Raji (cell line): ENCODE results near the gene NAP1L5.

Source experiments
- POLR2A ChIP-seq: IDR thresholded peaks from 2 replicates; pipeline ENCODE4 v1.6.1; 2011; ENCODE audit warnings: low read depth, low read length, control low read depth; ENCODE audit not compliant: insufficient read depth

Gene NAP1L5

GRCh38 chr4:88705223-88705622 is 7.6 kb upstream of the NAP1L5 start:
- no peak for TF ChIP-seq POLR2A

GRCh38 chr4:88702782-88703181 is 5.2 kb upstream of the NAP1L5 start:
- TF ChIP-seq POLR2A = no peak

- TF ChIP-seq POLR2A = no peak
Measured at GRCh38 chr4:88698519-88698918, 890 bp upstream of the NAP1L5 start.

GRCh38 chr4:88697141-88697540 is 488 bp downstream of the NAP1L5 start:
- TF ChIP-seq POLR2A = no peak

GRCh38 chr4:88696630-88697029 is 999 bp downstream of the NAP1L5 start:
- TF ChIP-seq POLR2A = no peak

GRCh38 chr4:88693792-88694191 is 3.8 kb downstream of the NAP1L5 start:
- no peak for TF ChIP-seq POLR2A

- TF ChIP-seq POLR2A = no peak
Measured at GRCh38 chr4:88690355-88690754, 7.3 kb downstream of the NAP1L5 start.

- TF ChIP-seq POLR2A = no peak
Measured at GRCh38 chr4:88681209-88681608, 16.4 kb downstream of the NAP1L5 start.

- no peak for TF ChIP-seq POLR2A
Measured at GRCh38 chr4:88675543-88675942, 22.1 kb downstream of the NAP1L5 start.

- TF ChIP-seq POLR2A = no peak
Measured at GRCh38 chr4:88674979-88675378, 22.6 kb downstream of the NAP1L5 start.

GRCh38 chr4:88674565-88674964 is 23.1 kb downstream of the NAP1L5 start:
- TF ChIP-seq POLR2A = no peak

GRCh38 chr4:88673886-88674285 is 23.7 kb downstream of the NAP1L5 start:
- TF ChIP-seq POLR2A = no peak

GRCh38 chr4:88672987-88673386 is 24.6 kb downstream of the NAP1L5 start:
- no peak for TF ChIP-seq POLR2A

GRCh38 chr4:88661739-88662138 is 35.9 kb downstream of the NAP1L5 start:
- TF ChIP-seq POLR2A = no peak

- no peak for TF ChIP-seq POLR2A
Measured at GRCh38 chr4:88660446-88661294, 37.0 kb downstream of the NAP1L5 start.

- no peak for TF ChIP-seq POLR2A
Measured at GRCh38 chr4:88659890-88660208, 37.8 kb downstream of the NAP1L5 start.
